Measurements from ENCODE around the gene LSAMP. TPM values are rescaled to one million over a fixed set of nuclear protein-coding genes. Genes with fewer than 3 reads are reported as not detected.
"Not testable (repeated sequence)": the region's sequence is repeated elsewhere in the genome, so short reads cannot be mapped to it uniquely, and the experiment has no call there.

Gene LSAMP
- total RNA-seq, 1 donor, result 3.3 TPM

DNA sequence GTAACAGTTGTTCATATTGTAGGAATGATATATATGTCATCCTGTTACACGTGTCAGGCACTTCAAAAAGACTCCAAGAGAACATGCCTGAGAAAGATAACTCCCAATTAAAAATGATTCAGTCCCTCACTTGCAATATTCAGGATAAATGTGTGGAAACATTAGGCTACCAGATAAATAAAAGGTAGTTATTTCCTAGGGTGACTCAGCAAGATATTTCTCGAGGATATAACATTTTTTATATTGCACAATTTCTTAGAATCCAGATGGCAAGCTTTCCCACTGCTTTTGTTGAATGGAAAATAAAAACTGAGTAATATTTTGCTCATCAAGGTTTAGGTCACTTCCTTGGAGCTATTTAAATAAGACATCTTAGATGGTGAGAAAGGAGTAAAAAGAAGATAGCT lies 640.6 kb downstream of the LSAMP start:
- H4K20me1 ChIP-seq (ENCODE audit: insufficient read depth, low read length), result no peaks in the 10 kb centered on the region
- peaks cover 55% of the 10 kb centered on the region for H3K4me1 ChIP-seq (ENCODE audit: insufficient read depth, low read length)
- H3K27ac ChIP-seq (ENCODE audit: low read depth, low read length), result peak overlapping the region; percentile 97
- DNase-seq (ENCODE audit: insufficient read length, low spot score, missing footprints), result no peak
- H3K4me3 ChIP-seq (ENCODE audit: insufficient read depth, low read length), result no peak overlapping the region
- H3K4me2 ChIP-seq (ENCODE audit: insufficient read depth, low read length), result peak overlapping the region; percentile 67
- H3K9me3 ChIP-seq (ENCODE audit: low read depth, low read length), result no peaks in the 10 kb centered on the region
- H3K79me2 ChIP-seq (ENCODE audit: insufficient read depth, low read length), result no peaks in the 10 kb centered on the region
- no peak overlapping the region for H2AFZ ChIP-seq (ENCODE audit: low read length)
- TF ChIP-seq CTCF (IDR thresholded peaks at IDR 0.05; ENCODE audit: extremely low read depth, low read depth, low read length), result no peak
- H3K36me3 ChIP-seq (ENCODE audit: insufficient read depth, low read length), result no peaks in the 10 kb centered on the region
- no peaks in the 10 kb centered on the region for H3K27me3 ChIP-seq (ENCODE audit: insufficient read depth, low read length)

DNA sequence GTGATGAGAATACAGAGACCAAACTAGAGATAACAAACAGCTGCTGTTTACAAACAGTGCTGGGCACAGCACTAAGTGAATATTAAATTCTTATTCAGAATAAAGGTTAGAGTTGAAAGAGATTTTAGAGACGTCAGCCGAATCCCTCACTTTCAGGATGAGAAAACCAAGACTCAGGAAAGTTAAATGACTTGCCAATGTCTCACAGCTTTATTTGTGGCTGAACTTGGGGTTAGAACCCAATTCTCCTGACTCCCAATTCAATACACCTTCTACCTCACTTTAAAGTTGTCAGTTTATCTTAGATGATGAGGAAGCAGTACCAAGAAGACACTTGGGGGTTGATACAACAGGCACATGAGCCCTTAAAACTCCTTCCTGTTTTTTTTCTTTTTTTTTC lies 641.1 kb downstream of the LSAMP start:
- H3K27me3 ChIP-seq (ENCODE audit: insufficient read depth, low read length), result no peaks in the 10 kb centered on the region
- no peaks in the 10 kb centered on the region for H3K79me2 ChIP-seq (ENCODE audit: insufficient read depth, low read length)
- peak overlapping the region; percentile 97 for H3K27ac ChIP-seq (ENCODE audit: low read depth, low read length)
- H3K4me1 ChIP-seq (ENCODE audit: insufficient read depth, low read length), result peaks cover 55% of the 10 kb centered on the region
- no peak for TF ChIP-seq CTCF (IDR thresholded peaks at IDR 0.05; ENCODE audit: extremely low read depth, low read depth, low read length)
- H3K4me2 ChIP-seq (ENCODE audit: insufficient read depth, low read length), result peak overlapping the region; percentile 6
- H3K36me3 ChIP-seq (ENCODE audit: insufficient read depth, low read length), result no peaks in the 10 kb centered on the region
- H4K20me1 ChIP-seq (ENCODE audit: insufficient read depth, low read length), result no peaks in the 10 kb centered on the region
- no peak for DNase-seq (ENCODE audit: insufficient read length, low spot score, missing footprints)
- no peak overlapping the region for H3K4me3 ChIP-seq (ENCODE audit: insufficient read depth, low read length)
- H3K9me3 ChIP-seq (ENCODE audit: low read depth, low read length), result no peaks in the 10 kb centered on the region
- no peak overlapping the region for H2AFZ ChIP-seq (ENCODE audit: low read length)

DNA sequence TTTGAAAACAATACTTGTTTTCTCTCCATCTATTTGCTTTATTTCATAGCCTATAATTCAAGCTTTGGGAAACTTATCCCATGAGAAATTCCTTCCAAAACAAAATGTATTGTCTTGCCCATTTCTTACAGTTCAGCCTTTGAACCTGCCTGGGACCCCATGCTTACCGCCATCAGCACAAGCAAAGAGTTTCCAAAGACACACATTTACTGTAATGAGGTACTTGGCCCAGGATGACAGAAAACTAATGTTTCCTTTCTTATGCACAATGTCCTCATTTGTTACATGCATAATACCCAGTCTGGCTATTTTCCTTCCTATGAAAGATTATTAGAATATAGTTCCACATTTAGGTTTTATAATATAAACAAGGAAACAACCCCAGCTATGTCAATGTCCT lies 641.6 kb downstream of the LSAMP start:
- Histone ChIP-seq H3K4me3 (ENCODE audit: insufficient read depth, low read length) (no peak overlapping the region), H3K36me3 (ENCODE audit: insufficient read depth, low read length) (no peaks in the 10 kb centered on the region), H3K27me3 (ENCODE audit: insufficient read depth, low read length) (no peaks in the 10 kb centered on the region), H4K20me1 (ENCODE audit: insufficient read depth, low read length) (no peaks in the 10 kb centered on the region), H3K27ac (ENCODE audit: low read depth, low read length) (peak overlapping the region; percentile 97), H3K79me2 (ENCODE audit: insufficient read depth, low read length) (no peaks in the 10 kb centered on the region), H2AFZ (ENCODE audit: low read length) (no peak overlapping the region), H3K4me2 (ENCODE audit: insufficient read depth, low read length) (no peak overlapping the region), H3K4me1 (ENCODE audit: insufficient read depth, low read length) (peaks cover 52% of the 10 kb centered on the region), H3K9me3 (ENCODE audit: low read depth, low read length) (no peaks in the 10 kb centered on the region)
- no peak for DNase-seq (ENCODE audit: insufficient read length, low spot score, missing footprints)
- no peak for TF ChIP-seq CTCF (IDR thresholded peaks at IDR 0.05; ENCODE audit: extremely low read depth, low read depth, low read length)

- peaks cover 28% of the 10 kb centered on the region for H3K4me1 ChIP-seq (ENCODE audit: insufficient read depth, low read length)
- no peaks in the 10 kb centered on the region for H3K27me3 ChIP-seq (ENCODE audit: insufficient read depth, low read length)
- no peak overlapping the region for H3K4me3 ChIP-seq (ENCODE audit: insufficient read depth, low read length)
- H3K4me2 ChIP-seq (ENCODE audit: insufficient read depth, low read length), result peak overlapping the region; percentile 4
- H4K20me1 ChIP-seq (ENCODE audit: insufficient read depth, low read length), result no peaks in the 10 kb centered on the region
- no peak overlapping the region for H2AFZ ChIP-seq (ENCODE audit: low read length)
- no peaks in the 10 kb centered on the region for H3K9me3 ChIP-seq (ENCODE audit: low read depth, low read length)
- H3K36me3 ChIP-seq (ENCODE audit: insufficient read depth, low read length), result no peaks in the 10 kb centered on the region
- peak overlapping the region; percentile 63 for H3K27ac ChIP-seq (ENCODE audit: low read depth, low read length)
- H3K79me2 ChIP-seq (ENCODE audit: insufficient read depth, low read length), result no peaks in the 10 kb centered on the region
- no peak for TF ChIP-seq CTCF (IDR thresholded peaks at IDR 0.05; ENCODE audit: extremely low read depth, low read depth, low read length)
- peak; percentile 88 for DNase-seq (ENCODE audit: insufficient read length, low spot score, missing footprints)
These were observed 644.7 kb downstream of the LSAMP start for GRCh38 chr3:115800489-115801075.

- not testable (repeated sequence) for H3K79me2 ChIP-seq (ENCODE audit: insufficient read depth, low read length); H3K27me3 ChIP-seq (ENCODE audit: insufficient read depth, low read length); H2AFZ ChIP-seq (ENCODE audit: low read length); H3K36me3 ChIP-seq (ENCODE audit: insufficient read depth, low read length); H3K9me3 ChIP-seq (ENCODE audit: low read depth, low read length); H3K4me3 ChIP-seq (ENCODE audit: insufficient read depth, low read length); DNase-seq (ENCODE audit: insufficient read length, low spot score, missing footprints); H3K4me2 ChIP-seq (ENCODE audit: insufficient read depth, low read length); H4K20me1 ChIP-seq (ENCODE audit: insufficient read depth, low read length)
- peaks cover 23% of the 10 kb centered on the region for H3K4me1 ChIP-seq (ENCODE audit: insufficient read depth, low read length)
- H3K27ac ChIP-seq (ENCODE audit: low read depth, low read length), result peak overlapping the region; percentile 26
These were observed 645.2 kb downstream of the LSAMP start for GRCh38 chr3:115800065-115800464.

Measured in osteoblast (primary cell).